Right hindlimb (tissue), 1 donor: ENCODE results near the gene SPECC1.
"Not testable (repeated sequence)": the region's sequence is repeated elsewhere in the genome, so short reads cannot be mapped to it uniquely, and the experiment has no call there.

Experiments used
- DNase-seq: peaks from one replicate; pipeline ENCODE4 v3.0.0-alpha.2; 2018

Gene SPECC1

DNA sequence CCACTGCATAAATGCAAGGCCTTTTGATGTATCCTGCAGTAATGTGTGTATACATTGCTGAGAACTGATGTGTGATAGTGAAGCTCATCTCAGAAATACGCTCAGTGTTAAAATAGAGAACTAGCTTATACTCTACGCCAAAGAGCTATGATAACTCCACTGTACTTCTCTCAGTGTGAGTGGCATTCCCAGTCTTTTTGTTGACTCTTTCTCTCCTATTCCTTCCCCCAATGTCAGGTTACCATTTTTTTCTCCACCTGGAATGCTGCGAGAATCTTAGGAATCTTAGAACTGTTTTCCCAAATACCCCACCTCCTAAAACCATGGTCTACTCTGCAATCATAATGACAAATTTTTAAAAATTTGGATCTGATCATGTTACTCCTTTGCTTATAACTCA lies 342.2 kb downstream of the SPECC1 start:
- DNase-seq, result not testable (repeated sequence)

GRCh38 chr17:20352567-20352966 lies 343.4 kb downstream of the SPECC1 start:
- not testable (repeated sequence) for DNase-seq

DNA sequence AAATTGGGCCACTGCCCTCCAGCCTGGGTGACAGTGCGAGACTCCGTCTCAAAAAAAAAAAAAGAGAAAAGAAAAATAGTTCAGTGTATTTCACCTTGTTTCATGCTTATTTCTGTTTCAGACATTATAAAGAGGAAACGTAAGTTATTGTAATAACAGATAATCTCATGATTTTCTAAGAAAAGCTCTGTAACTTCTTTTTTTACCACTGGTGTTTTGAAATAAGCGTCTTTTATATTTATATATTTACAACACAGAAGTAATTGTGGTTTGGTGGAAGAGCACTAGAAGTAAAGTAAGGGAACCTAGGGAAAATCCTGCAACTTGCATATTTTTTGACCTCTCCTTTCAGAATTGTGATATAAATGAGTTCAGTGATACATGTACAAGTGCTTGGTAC lies 354.7 kb downstream of the SPECC1 start:
- not testable (repeated sequence) for DNase-seq
